ENCODE results near the gene WSB1. TPM values are rescaled to one million over a fixed set of nuclear protein-coding genes. Genes with fewer than 3 reads are reported as not detected.

Gene WSB1
- total and polyA plus RNA-seq, 2 of the 8 experiments (the other 6 are each of a cell fraction or from before 2014, with no cell fraction given) = 113 to 140 TPM

DNA sequence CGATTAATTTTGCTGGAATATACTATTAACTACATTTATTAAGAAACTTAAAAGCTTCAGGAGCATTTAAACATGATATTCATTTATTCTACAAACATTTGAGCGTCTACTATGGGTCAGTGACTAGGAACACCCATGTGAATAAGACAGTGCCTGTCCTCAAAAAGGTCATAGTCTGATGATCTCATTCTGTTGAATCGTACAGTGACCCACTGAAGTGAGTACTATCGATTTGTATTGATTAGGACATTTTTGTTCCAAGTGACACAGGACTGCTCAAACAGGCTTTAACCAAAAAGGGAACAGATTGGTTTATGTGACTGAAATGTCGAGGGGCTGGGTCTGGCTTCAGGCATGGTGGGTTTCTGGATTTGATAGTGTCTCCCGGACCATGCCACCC, 68.6 kb downstream of the WSB1 start (continued):
- no peak for TF ChIP-seq CHD7 (IDR thresholded peaks at IDR 0.05; ENCODE audit: insufficient replicate concordance, low read length)
- no peak for TF ChIP-seq SIX5 (IDR thresholded peaks at IDR 0.05; ENCODE audit: low read depth, low read length)
- no peak for TF ChIP-seq RAD21 (IDR thresholded peaks at IDR 0.05 in 1 of 2, conservative IDR thresholded peaks at IDR 0.05 in 1 of 2; ENCODE audit: low read depth in 2 of 2, low read length in 2 of 2)

All from H1 (cell line).